Ectodermal cell (in vitro differentiated cells): ENCODE measurements around the gene BNC2.

ENCODE experiments used
- H3K27ac ChIP-seq: 2 replicates; pipeline ENCODE4 v1.7.0; 2013; ENCODE audit warnings: mild to moderate bottlenecking, low read depth, low read length; ENCODE audit not compliant: insufficient read depth, poor library complexity, severe bottlenecking
- H3K27me3 ChIP-seq: 2 replicates; pipeline ENCODE4 v1.7.0; 2013; ENCODE audit warnings: mild to moderate bottlenecking, low read length; ENCODE audit not compliant: insufficient read depth, control insufficient read depth, poor library complexity, severe bottlenecking
- H3K36me3 ChIP-seq: one replicate; pipeline ENCODE4 v1.7.0; 2013; ENCODE audit warnings: low read length; ENCODE audit not compliant: control insufficient read depth, insufficient read depth
- H3K4me1 ChIP-seq: one replicate; pipeline ENCODE4 v1.7.0; 2013; ENCODE audit warnings: low read length; ENCODE audit not compliant: control insufficient read depth, insufficient read depth
- H3K4me3 ChIP-seq: 2 replicates; pipeline ENCODE4 v1.7.0; 2013; ENCODE audit warnings: low read depth, low read length, control low read depth; ENCODE audit not compliant: insufficient read depth
- H3K9me3 ChIP-seq: 2 replicates; pipeline ENCODE4 v1.7.0; 2013; ENCODE audit warnings: mild to moderate bottlenecking, low read length, moderate library complexity; ENCODE audit not compliant: control insufficient read depth
- WGBS, 2 experiments: methylation state at CpG; one replicate each; pipeline ENCODE4 v1.1.7; 2013; ENCODE audit warnings: missing lambda C conversion rate in 2 of 2; 5-methylcytosine and 5-hydroxymethylcytosine counted together

BNC2 gene

DNA sequence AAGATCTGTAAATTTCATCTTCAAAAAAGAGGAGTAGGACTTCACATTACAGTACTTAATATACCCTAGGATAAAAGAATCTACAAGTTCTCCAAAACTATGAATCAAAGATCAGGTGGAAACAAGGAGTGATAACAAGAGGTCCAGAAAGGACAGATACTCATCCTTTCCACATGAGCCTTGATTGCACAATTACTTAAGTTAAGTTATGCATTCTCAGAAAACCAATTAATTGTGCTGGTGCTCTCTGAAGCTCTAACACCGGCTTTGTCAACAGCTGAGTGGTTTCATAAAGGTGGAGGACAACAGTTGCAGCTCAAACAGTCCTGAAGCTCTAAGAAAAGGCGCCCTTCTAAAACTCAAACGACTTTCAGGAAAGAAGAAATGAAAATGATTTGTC, 251.9 kb downstream of the BNC2 start:
- H3K4me3 ChIP-seq: no peak overlapping the region
- no peaks in the 10 kb centered on the region for H3K27me3 ChIP-seq
- WGBS, 2 experiments: 92 to 94% methylated on average over 3 of the region's 3 CpGs
- H3K9me3 ChIP-seq: no peaks in the 10 kb centered on the region
- H3K36me3 ChIP-seq: no peaks in the 10 kb centered on the region
- H3K4me1 ChIP-seq: peaks cover 7% of the 10 kb centered on the region
- H3K27ac ChIP-seq: no peak overlapping the region

GRCh38 chr9:16616686-16617085, 253.8 kb downstream of the BNC2 start:
- Histone ChIP-seq H3K27ac (no peak overlapping the region), H3K9me3 (no peaks in the 10 kb centered on the region), H3K4me1 (peaks cover 7% of the 10 kb centered on the region), H3K4me3 (no peak overlapping the region), H3K36me3 (no peaks in the 10 kb centered on the region), H3K27me3 (no peaks in the 10 kb centered on the region)
- WGBS, 2 experiments: 93 to 97% methylated on average over 2 of the region's 2 CpGs

DNA sequence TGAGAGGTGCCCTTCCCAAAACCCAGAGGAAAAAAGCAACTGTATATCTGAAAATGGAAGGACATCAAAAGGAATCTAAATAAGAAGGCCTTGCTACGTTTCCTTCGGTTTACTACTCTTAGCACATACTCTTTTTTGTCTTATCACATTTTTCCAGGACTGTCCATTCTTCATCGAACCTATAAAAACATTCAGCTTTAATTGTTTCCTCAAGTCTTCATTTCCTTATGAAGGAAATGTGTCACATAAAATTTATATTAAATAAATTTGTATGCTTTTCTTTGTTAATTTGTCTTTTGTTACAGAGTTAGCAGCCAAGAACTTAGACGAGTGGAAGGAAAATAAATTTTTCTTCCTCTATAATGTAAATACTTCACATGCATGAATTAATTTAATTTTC, 255.0 kb downstream of the BNC2 start:
- no peaks in the 10 kb centered on the region for H3K9me3 ChIP-seq
- no peaks in the 10 kb centered on the region for H3K27me3 ChIP-seq
- no peak overlapping the region for H3K4me3 ChIP-seq
- no peak overlapping the region for H3K27ac ChIP-seq
- H3K4me1 ChIP-seq: peaks cover 7% of the 10 kb centered on the region
- WGBS, 2 experiments: 92 to 97% methylated on average over 3 of the region's 4 CpGs
- H3K36me3 ChIP-seq: no peaks in the 10 kb centered on the region

DNA sequence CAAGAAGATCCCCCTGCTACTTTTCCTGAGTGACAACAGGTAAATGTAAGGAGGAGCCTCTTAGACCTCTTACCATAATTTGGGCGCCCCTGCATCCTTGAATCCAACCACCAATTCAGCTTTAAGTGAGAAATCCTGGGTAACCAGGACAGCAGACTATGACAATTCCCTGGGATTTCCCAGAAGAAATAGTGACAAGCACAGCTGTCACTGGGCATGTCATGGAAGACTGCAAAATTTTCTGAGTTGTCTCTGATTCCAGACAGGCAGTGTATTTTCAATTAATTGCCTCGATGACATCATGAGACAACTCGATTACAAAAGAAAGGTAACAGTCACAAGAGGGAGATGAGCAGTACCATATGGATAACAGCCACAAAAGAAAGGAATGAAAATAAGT, 256.9 kb downstream of the BNC2 start:
- Histone ChIP-seq H3K27me3 (no peaks in the 10 kb centered on the region), H3K4me1 (peaks cover 7% of the 10 kb centered on the region), H3K36me3 (no peaks in the 10 kb centered on the region), H3K4me3 (no peak overlapping the region), H3K27ac (no peak overlapping the region), H3K9me3 (no peaks in the 10 kb centered on the region)
- 63 to 65% methylated on average over 3 of the region's 3 CpGs for WGBS, 2 experiments

DNA sequence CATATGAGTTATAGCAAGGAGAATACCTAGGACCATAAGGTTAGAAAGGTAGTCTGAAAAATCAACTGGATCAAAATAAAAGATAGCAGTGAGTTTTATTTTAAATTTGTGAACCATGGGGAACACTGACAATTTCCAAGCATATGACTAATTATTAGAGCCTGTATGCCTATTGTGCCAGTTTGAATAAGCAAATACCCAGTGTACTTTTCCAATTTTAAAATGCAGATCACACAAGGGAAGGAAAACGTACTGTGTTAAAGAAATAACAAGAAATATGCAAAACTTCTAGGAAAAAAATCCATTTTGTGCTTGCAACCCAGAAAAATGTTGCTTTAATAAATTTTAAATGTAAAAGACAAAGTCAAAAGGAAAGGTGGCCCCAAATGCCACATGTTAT, 257.4 kb downstream of the BNC2 start:
- Histone ChIP-seq H3K27ac (no peak overlapping the region), H3K36me3 (no peaks in the 10 kb centered on the region), H3K27me3 (no peaks in the 10 kb centered on the region), H3K4me3 (no peak overlapping the region), H3K4me1 (peaks cover 5% of the 10 kb centered on the region), H3K9me3 (no peaks in the 10 kb centered on the region)
- WGBS, 2 experiments: 88 to 100% methylated on average over 1 of the region's 1 CpG

GRCh38 chr9:16612627-16613026, 257.8 kb downstream of the BNC2 start:
- no peak overlapping the region for H3K27ac ChIP-seq
- H3K4me3 ChIP-seq: no peak overlapping the region
- 95 to 98% methylated on average over 1 of the region's 1 CpG for WGBS, 2 experiments

GRCh38 chr9:16611983-16612382, 258.5 kb downstream of the BNC2 start:
- H3K4me3 ChIP-seq: no peak overlapping the region
- H3K36me3 ChIP-seq: no peaks in the 10 kb centered on the region
- no peak overlapping the region for H3K27ac ChIP-seq
- peaks cover 5% of the 10 kb centered on the region for H3K4me1 ChIP-seq
- no peaks in the 10 kb centered on the region for H3K9me3 ChIP-seq
- no peaks in the 10 kb centered on the region for H3K27me3 ChIP-seq
- WGBS, 2 experiments: 91 to 100% methylated on average over 1 to 2 of the region's 2 CpGs

More at GRCh38 chr9:16612627-16613026, 257.8 kb downstream of the BNC2 start:
- Histone ChIP-seq H3K9me3 (no peaks in the 10 kb centered on the region), H3K36me3 (no peaks in the 10 kb centered on the region), H3K4me1 (peaks cover 5% of the 10 kb centered on the region), H3K27me3 (no peaks in the 10 kb centered on the region)

GRCh38 chr9:16611001-16611400, 259.5 kb downstream of the BNC2 start:
- Histone ChIP-seq H3K4me1 (peaks cover 5% of the 10 kb centered on the region), H3K36me3 (no peaks in the 10 kb centered on the region), H3K4me3 (no peak overlapping the region), H3K27me3 (no peaks in the 10 kb centered on the region), H3K9me3 (no peaks in the 10 kb centered on the region), H3K27ac (no peak overlapping the region)
- 71 to 100% methylated on average over 3 to 4 of the region's 4 CpGs for WGBS, 2 experiments

DNA sequence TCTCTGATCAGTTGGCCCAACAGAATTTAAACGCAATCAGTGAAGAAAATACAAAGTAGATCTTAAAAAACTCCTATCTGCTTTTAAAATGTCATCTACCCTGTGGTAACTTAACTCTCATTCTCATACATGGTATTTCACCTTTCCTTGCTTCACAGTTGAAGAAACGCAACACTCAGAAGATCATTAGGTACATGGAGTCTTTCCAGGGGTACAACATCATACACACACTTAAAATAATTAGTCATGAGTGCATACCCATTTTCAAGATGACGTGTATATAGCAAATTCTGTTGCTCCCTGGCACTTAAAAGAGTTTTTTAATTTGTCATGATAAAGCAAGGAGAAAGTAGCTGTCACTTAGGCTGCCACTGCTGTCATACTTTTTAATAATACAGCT, 259.9 kb downstream of the BNC2 start:
- Histone ChIP-seq H3K4me3 (no peak overlapping the region), H3K36me3 (no peaks in the 10 kb centered on the region), H3K27ac (no peak overlapping the region), H3K9me3 (no peaks in the 10 kb centered on the region), H3K27me3 (no peaks in the 10 kb centered on the region), H3K4me1 (peaks cover 5% of the 10 kb centered on the region)
- WGBS, 2 experiments: 61 to 62% methylated on average over 3 of the region's 3 CpGs

- Histone ChIP-seq H3K4me3 (no peak overlapping the region), H3K36me3 (no peaks in the 10 kb centered on the region), H3K9me3 (no peaks in the 10 kb centered on the region), H3K27me3 (no peaks in the 10 kb centered on the region), H3K4me1 (peaks cover 5% of the 10 kb centered on the region), H3K27ac (no peak overlapping the region)
- 62 to 76% methylated on average over 2 of the region's 2 CpGs for WGBS, 2 experiments
These were observed 261.6 kb downstream of the BNC2 start for GRCh38 chr9:16608906-16609305.

DNA sequence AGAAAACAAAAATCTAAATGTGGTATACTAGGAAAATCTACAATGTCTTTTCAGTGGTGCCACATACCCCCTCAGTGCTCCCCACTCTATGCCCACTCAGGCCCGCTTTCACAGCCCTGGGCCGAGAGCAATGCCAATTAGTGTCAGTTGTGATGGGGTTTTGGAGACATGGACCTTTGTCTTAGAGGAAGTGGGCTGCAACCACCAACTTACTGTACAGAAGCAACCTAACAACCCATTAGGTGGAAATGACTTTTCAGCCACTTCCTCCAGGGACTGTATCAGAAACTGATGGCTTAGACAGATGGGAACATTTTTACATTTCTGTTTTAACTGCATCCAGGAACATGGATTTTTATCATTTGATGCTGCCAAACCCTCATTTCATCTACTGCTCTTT, 268.0 kb downstream of the BNC2 start:
- Histone ChIP-seq H3K4me1 (no peaks in the 10 kb centered on the region), H3K9me3 (no peaks in the 10 kb centered on the region), H3K4me3 (no peak overlapping the region), H3K36me3 (no peaks in the 10 kb centered on the region), H3K27me3 (no peaks in the 10 kb centered on the region), H3K27ac (no peak overlapping the region)
- 96% methylated on average over 2 of the region's 2 CpGs; no CpG with 5 or more reads in 1 of the 2 experiments for WGBS, 2 experiments
